Activated B cell treated with CpG ODN at 0.5 μM for 24 hours (primary cell): Measurements from ENCODE around the gene FLT1. TPM values are rescaled to one million over a fixed set of nuclear protein-coding genes. Genes with fewer than 3 reads are reported as not detected.
A peak's percentile ranks its signal among the peaks of the same experiment; 100 is the strongest.

ENCODE experiments used
- ATAC-seq: fragments of 200-7000 bp; cut with Tn5 transposase; one replicate; pipeline ENCODE4 v1.10.0; 2021; ENCODE audit warnings: low read depth, mild to moderate bottlenecking, moderate library complexity
- CTCF ChIA-PET: fragments of 350-600 bp; sonication (Branson Sonifier 250); formaldehyde crosslinking; loops from one replicate; lab custom pipeline; 2021; ENCODE audit warnings: antibody characterized with exemption; lab: Charles Lee
- POLR2A ChIA-PET: fragments of 350-600 bp; sonication (Branson Sonifier 250); formaldehyde crosslinking; loops from one replicate; lab custom pipeline; 2021; ENCODE audit warnings: antibody characterized with exemption; lab: Charles Lee
- DNase-seq: peaks from one replicate; pipeline ENCODE4 v3.0.0; 2022
- H3K27ac Mint-ChIP-seq: one replicate; pipeline ENCODE4 v1.8.0; 2020; ENCODE audit warnings: mixed read lengths
- H3K27me3 Mint-ChIP-seq: one replicate; pipeline ENCODE4 v1.8.0; 2021; ENCODE audit warnings: mixed read lengths
- H3K36me3 Mint-ChIP-seq: one replicate; pipeline ENCODE4 v1.8.0; 2021; ENCODE audit warnings: low read depth, mixed read lengths
- H3K4me1 Mint-ChIP-seq: one replicate; pipeline ENCODE4 v1.8.0; 2021; ENCODE audit warnings: mixed read lengths
- H3K4me3 Mint-ChIP-seq: one replicate; pipeline ENCODE4 v1.8.0; 2020; ENCODE audit warnings: mild to moderate bottlenecking, mixed read lengths
- H3K9me3 Mint-ChIP-seq: one replicate; pipeline ENCODE4 v1.8.0; 2020; ENCODE audit warnings: mixed read lengths
- intact Hi-C: fragments of 100-400 bp; cut with micrococcal nuclease; formaldehyde crosslinking; loops from one replicate; pipeline ENCODE4 v1.15.1; 2024
- total RNA-seq: library from RNA; stranded (reverse); gene quantifications from 2 replicates; pipeline ENCODE4 v1.2.3, GENCODE V29; 2022
- TF ChIP-seq, protein P1 (sequence below): fragments of 200-600 bp; IDR thresholded peaks from one replicate; pipeline ENCODE4 v1.8.0; 2022; ENCODE audit warnings: antibody characterized with exemption, mild to moderate bottlenecking

The FLT1 gene
- total RNA-seq, 1 donor from 2014 or later: 1.3 TPM

DNA sequence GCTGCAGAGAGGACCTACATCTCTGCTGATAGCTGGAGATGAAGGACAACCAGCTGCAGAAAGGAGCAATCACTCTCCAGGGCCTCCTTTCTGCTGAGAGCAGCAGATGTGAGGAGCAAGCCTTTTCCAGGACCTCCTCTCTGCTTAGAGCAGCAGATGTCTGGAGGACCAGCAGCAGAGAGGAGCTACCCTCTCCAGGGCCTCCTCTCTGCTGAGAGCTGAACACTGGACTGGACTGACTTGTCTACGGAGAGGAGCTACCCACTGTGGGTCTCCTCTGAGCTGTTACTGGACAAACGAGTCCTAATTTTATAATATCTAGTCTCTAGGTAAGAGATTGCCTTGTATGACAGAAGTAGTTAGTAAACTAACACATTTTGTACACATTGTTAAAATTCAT is 40.8 kb upstream of the FLT1 start:
- ChIA-PET POLR2A (no interaction called here), CTCF (no interaction called here)
- ATAC-seq (no peak), DNase-seq (no peak)
- Mint-ChIP-seq H3K4me1 (peaks cover 11% of the 10 kb centered on the region), H3K27ac (no peak overlapping the region), H3K9me3 (no peaks in the 10 kb centered on the region), H3K27me3 (peaks cover 29% of the 10 kb centered on the region), H3K36me3 (no peaks in the 10 kb centered on the region), H3K4me3 (no peak overlapping the region)
- intact Hi-C loops: no loop called here
- TF ChIP-seq, protein P1, sequence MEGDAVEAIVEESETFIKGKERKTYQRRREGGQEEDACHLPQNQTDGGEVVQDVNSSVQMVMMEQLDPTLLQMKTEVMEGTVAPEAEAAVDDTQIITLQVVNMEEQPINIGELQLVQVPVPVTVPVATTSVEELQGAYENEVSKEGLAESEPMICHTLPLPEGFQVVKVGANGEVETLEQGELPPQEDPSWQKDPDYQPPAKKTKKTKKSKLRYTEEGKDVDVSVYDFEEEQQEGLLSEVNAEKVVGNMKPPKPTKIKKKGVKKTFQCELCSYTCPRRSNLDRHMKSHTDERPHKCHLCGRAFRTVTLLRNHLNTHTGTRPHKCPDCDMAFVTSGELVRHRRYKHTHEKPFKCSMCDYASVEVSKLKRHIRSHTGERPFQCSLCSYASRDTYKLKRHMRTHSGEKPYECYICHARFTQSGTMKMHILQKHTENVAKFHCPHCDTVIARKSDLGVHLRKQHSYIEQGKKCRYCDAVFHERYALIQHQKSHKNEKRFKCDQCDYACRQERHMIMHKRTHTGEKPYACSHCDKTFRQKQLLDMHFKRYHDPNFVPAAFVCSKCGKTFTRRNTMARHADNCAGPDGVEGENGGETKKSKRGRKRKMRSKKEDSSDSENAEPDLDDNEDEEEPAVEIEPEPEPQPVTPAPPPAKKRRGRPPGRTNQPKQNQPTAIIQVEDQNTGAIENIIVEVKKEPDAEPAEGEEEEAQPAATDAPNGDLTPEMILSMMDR: no peak

DNA sequence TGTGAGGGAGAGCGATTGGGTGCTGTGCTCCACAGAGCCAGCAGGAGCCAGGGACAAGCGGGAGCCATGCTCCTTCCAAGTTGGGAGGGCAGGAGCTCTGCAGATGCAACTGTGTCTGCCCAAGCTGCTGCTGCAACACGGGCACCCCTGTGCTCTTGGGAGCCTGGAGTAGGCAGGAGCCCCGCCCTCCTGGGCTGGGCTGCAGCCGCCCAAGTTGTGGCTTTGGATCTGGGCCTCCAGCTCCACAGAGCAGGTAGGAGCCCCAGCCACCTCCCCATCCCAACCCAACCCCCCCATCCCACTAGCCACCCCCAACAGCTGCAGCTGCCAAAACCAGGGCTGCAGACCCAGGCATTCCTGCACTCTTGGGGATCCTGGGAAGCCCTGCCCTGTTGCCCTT is 39.9 kb upstream of the FLT1 start:
- no peaks in the 10 kb centered on the region for H3K9me3 Mint-ChIP-seq
- H3K4me1 Mint-ChIP-seq: peaks cover 8% of the 10 kb centered on the region
- no peak overlapping the region for H3K27ac Mint-ChIP-seq
- ChIA-PET POLR2A (no interaction called here), CTCF (no interaction called here)
- intact Hi-C loops: loop anchor here (5.0 kb wide), 1 partner anchor 42 kb away; no protein-coding TSS in a partner anchor
- ATAC-seq (no peak), DNase-seq (no peak)
- H3K4me3 Mint-ChIP-seq: no peak overlapping the region
- no peaks in the 10 kb centered on the region for H3K36me3 Mint-ChIP-seq
- peaks cover 24% of the 10 kb centered on the region for H3K27me3 Mint-ChIP-seq
- TF ChIP-seq, protein P1: no peak

DNA sequence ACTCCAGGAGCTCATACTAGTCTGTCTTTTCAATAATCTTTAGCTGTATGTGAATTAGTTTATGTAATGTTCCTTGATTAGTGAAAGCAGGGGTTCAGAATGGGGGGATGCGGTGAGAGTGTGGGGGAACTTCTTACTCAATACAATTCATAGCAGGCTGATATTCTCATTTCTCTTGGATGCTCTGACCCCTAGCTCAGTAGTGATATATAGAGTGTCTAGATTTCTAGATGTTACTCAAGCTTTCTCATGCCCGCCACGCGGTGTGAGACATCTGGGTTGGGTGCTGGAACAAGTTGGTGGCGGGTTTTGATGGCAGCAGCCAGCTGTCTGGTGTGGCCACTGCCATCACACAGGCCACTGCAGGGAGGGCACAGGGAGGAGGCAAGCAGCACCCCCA is 39.3 kb upstream of the FLT1 start:
- no peak overlapping the region for H3K4me3 Mint-ChIP-seq
- intact Hi-C loops: loop anchor here (5.0 kb wide), 1 partner anchor 42 kb away; no protein-coding TSS in a partner anchor
- CTCF ChIA-PET: no interaction called here
- H3K27me3 Mint-ChIP-seq: peaks cover 26% of the 10 kb centered on the region
- peaks cover 8% of the 10 kb centered on the region for H3K4me1 Mint-ChIP-seq
- POLR2A ChIA-PET: no interaction called here
- ATAC-seq: no peak
- no peak for DNase-seq
- TF ChIP-seq, protein P1: no peak
- no peak overlapping the region for H3K27ac Mint-ChIP-seq
- no peaks in the 10 kb centered on the region for H3K9me3 Mint-ChIP-seq
- no peaks in the 10 kb centered on the region for H3K36me3 Mint-ChIP-seq

DNA sequence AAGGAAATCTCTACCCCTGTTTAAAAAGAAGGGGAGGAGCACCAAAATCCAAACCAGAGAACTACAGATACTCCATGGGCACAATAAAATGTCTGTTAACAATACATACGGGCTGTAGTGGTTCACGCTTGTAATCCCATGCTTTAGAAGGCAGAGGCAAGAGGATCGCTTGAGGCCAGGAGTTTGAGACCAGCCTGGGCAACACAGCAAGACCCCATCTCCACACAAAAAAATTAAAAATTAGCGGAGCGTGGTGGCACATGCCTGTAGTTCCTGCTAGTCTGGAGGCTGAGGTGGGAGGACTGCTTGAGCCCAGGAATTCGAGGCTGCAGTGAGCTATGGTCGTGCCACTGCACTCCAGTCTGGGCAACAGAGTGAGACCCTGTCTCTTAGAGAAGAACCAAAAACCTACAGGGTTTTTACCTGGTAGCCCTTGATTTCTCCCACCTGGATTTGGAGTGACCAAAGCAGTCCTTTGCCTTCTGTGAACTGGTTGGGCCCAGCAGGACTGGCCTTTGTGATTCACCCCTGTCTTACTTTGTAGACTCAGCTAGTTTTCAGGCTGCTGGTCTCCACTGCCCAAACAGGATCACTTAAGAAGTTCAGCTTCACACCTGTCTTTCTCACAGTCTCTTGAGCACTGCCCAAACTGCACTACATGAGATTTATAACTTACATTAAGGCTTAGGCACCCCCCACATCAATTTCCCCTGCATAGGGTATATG is 38.7 kb upstream of the FLT1 start:
- peaks cover 28% of the 10 kb centered on the region for H3K27me3 Mint-ChIP-seq
- intact Hi-C loops: loop anchor here (5.0 kb wide), 1 partner anchor 41 kb away; no protein-coding TSS in a partner anchor
- no peaks in the 10 kb centered on the region for H3K36me3 Mint-ChIP-seq
- H3K27ac Mint-ChIP-seq: no peak overlapping the region
- no peaks in the 10 kb centered on the region for H3K9me3 Mint-ChIP-seq
- DNase-seq: no peak
- peaks cover 14% of the 10 kb centered on the region for H3K4me1 Mint-ChIP-seq
- CTCF ChIA-PET: no interaction called here
- POLR2A ChIA-PET: no interaction called here
- ATAC-seq: no peak
- TF ChIP-seq, protein P1: no peak
- H3K4me3 Mint-ChIP-seq: no peak overlapping the region

DNA sequence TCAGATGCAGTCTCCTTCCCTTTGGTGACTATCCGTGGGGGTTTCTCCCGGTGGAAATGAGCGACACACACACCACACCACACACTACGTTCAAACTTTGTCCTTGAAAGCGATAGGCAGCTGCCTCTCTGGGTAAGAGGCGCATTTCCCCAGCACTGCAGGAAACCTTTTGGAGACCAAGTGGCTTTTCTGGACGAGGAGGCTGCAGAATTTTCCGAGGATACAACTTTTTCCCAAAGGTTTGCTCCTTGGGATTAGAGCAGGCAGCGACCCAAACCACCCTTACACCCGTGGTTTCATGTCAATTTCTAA is 38.2 kb upstream of the FLT1 start:
- TF ChIP-seq, protein P1: no peak
- Mint-ChIP-seq H3K4me3 (peak overlapping the region; percentile 76), H3K27ac (no peak overlapping the region), H3K9me3 (no peaks in the 10 kb centered on the region), H3K27me3 (peaks cover 26% of the 10 kb centered on the region), H3K4me1 (peaks cover 18% of the 10 kb centered on the region), H3K36me3 (no peaks in the 10 kb centered on the region)
- ATAC-seq (no peak), DNase-seq (no peak)
- POLR2A ChIA-PET: no interaction called here
- intact Hi-C loops: loop anchor here (5.0 kb wide), 1 partner anchor 41 kb away; no protein-coding TSS in a partner anchor
- CTCF ChIA-PET: no interaction called here
